Lower leg skin (tissue), 4 donors: Measurements from ENCODE around the gene RNASEH1. TPM values are rescaled to one million over a fixed set of nuclear protein-coding genes. Genes with fewer than 3 reads are reported as not detected.

Source experiments
- DNase-seq, 2 donors: peaks; one replicate each; pipeline ENCODE4 v3.0.0-alpha.2; 2019; ENCODE audit warnings: low spot score in 2 of 2
- H3K4me3 ChIP-seq: fragments of 200-600 bp; sonication (generic); 2 replicates; pipeline ENCODE4 v1.5.1; 2017; ENCODE audit warnings: mild to moderate bottlenecking, low read depth; ENCODE audit not compliant: poor library complexity, severe bottlenecking
- POLR2A ChIP-seq, 2 donors: fragments of 450-650 bp; IDR thresholded peaks; one replicate each; pipeline ENCODE4 v1.6.1; 2016 to 2017; ENCODE audit warnings: antibody characterized with exemption in 2 of 2, mild to moderate bottlenecking in 1 of 2, moderate library complexity in 1 of 2
- WGBS, 2 donors: methylation state at CpG; one replicate each; pipeline ENCODE4 v1.1.5; 2018; 5-methylcytosine and 5-hydroxymethylcytosine counted together
- intact Hi-C: fragments of 100-400 bp; cut with DNase I; formaldehyde crosslinking; loops from one replicate; pipeline ENCODE4 v1.15.0; 2023; ENCODE audit warnings: low total_unique reads
- total RNA-seq, 4 donors: library from RNA; depleted of rRNA; stranded (reverse); fragments of >200 nt; gene quantifications; one replicate each; pipeline ENCODE4 v1.1.0, GENCODE V29; 2016
- TF ChIP-seq, protein P1 (sequence below), 3 donors: fragments of 450-650 bp; IDR thresholded peaks; one replicate each; pipeline ENCODE4 v1.5.1; 2016; ENCODE audit warnings: antibody characterized with exemption in 3 of 3, mild to moderate bottlenecking in 3 of 3, moderate library complexity in 2 of 3

The RNASEH1 gene
- total RNA-seq, 4 donors from 2014 or later, result 10.7 to 17.1 (median 14.4) TPM

DNA sequence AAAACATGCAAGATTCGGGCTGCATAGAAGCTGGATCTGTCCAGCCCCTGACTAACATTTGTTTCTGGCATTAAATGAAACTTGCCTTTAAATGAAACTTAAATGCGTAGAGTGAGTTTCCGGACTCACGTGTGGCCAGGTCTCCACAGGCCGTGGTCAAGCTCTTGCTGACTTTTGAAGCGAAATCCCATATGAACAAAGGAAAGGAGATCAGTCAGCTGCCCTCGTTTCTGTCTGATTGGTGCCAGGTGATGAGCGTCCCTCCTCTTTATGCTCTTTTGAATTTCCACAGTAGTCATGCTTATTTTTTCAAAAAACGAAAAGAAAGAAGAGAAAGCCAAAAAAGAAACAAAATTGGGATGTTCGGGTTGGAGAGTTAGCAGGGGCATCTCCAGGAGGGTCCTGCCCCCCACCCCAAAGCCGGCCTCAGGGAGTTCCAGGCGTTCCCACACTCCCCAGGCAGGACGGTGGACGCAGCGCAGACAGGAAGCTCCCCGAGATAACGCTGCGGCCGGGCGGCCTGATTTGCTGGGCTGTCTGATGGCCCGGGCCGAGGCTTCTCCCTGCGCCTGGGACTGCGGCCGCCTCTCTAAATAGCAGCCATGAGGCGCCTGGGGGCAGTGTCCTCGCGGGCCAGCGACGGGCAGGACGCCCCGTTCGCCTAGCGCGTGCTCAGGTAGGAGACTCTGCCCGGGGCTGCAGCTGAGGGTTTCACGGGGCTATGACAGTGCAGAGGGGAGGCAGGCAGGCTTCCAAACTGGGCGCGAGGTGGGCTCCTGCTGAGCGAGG is 36.6 kb upstream of the RNASEH1 start, which contains the start of gene COLEC11:
Gene COLEC11 (plus strand): TSS at position 620 of the 789 bp plus-strand sequence. CDS start 9,229 bp downstream, outside the sequence.
- DNase-seq, result peak in 1 of 2 donors; percentile 84
- WGBS, 2 donors, result 42 to 43% methylated on average over 40 of the region's 40 CpGs
- intact Hi-C loops, result no loop called here
- H3K4me3 ChIP-seq, result no peak within 1 kb of the TSS
- TF ChIP-seq POLR2A (IDR thresholded peaks at IDR 0.05), result no peak
- TF ChIP-seq, protein P1, sequence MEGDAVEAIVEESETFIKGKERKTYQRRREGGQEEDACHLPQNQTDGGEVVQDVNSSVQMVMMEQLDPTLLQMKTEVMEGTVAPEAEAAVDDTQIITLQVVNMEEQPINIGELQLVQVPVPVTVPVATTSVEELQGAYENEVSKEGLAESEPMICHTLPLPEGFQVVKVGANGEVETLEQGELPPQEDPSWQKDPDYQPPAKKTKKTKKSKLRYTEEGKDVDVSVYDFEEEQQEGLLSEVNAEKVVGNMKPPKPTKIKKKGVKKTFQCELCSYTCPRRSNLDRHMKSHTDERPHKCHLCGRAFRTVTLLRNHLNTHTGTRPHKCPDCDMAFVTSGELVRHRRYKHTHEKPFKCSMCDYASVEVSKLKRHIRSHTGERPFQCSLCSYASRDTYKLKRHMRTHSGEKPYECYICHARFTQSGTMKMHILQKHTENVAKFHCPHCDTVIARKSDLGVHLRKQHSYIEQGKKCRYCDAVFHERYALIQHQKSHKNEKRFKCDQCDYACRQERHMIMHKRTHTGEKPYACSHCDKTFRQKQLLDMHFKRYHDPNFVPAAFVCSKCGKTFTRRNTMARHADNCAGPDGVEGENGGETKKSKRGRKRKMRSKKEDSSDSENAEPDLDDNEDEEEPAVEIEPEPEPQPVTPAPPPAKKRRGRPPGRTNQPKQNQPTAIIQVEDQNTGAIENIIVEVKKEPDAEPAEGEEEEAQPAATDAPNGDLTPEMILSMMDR (IDR thresholded peaks at IDR 0.05), result no peak

DNA sequence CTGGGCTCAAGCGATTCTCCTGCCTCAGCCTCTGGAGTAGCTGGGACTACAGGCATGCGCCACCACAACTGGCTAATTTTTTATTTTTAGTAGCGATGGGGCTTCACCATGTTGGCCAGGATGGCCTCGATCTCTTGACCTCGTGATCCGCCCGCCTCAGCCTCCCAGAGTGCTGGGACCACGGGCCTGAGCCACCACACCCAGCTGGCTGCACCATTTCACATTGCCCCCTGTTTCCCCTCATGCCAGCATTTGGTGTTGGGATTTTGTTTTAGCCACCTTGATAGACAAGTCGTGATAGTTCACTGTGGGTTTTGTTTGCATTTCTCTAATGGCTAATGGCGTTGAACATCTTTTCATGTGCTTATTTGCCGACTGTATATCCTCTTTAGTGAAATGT is 31.0 kb upstream of the RNASEH1 start:
- intact Hi-C loops, result no loop called here
- 92 to 93% methylated on average over 11 of the region's 11 CpGs for WGBS, 2 donors
- H3K4me3 ChIP-seq, result no peak overlapping the region
- peak in 1 of 2 donors; percentile 69 for DNase-seq
- TF ChIP-seq, protein P1 (IDR thresholded peaks at IDR 0.05), result no peak
- TF ChIP-seq POLR2A (IDR thresholded peaks at IDR 0.05), result no peak

DNA sequence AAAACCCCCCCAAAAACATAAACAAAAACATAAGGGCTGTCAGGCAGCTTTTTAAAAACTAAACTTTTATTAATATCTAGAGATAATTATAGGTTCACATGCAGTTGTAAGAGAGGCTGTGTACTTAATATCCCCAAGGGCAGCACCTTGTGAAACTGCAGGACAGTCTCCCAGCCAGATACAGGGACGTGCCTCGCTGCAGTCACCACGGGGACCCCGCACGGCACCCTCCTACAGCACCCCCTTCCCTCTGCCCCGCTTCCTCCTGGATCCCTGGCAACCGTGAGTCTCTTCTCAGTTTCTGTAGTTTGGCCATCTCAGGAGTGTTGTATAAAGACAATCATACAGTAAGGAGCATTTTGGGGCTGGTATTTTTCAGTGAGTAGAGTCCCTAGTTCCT is 30.0 kb upstream of the RNASEH1 start:
- no peak for DNase-seq
- TF ChIP-seq POLR2A (IDR thresholded peaks at IDR 0.05), result no peak
- TF ChIP-seq, protein P1 (IDR thresholded peaks at IDR 0.05), result no peak
- intact Hi-C loops, result no loop called here
- H3K4me3 ChIP-seq, result no peak overlapping the region
- 88 to 90% methylated on average over 7 of the region's 7 CpGs for WGBS, 2 donors

DNA sequence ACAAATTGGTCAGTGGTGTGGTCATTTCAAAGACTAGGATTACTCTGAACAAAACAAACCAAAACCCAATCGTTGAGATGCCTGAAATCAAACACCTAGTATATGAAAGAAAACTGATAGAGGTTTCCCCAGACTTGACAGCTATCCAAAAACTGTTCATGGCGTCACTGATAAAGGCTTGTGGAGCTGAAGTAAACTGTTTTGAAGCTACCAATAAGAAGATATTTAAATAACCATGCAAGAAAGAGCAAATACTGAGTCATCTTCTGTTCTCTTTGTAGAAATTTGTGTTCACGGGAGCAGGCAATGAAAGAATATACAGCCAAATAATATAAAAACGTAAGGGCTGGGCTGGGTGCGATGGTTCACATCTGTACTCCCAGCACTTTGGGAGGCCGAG is 29.3 kb upstream of the RNASEH1 start:
- DNase-seq, result peak in 1 of 2 donors; percentile 62
- 92% methylated on average over 6 of the region's 6 CpGs for WGBS, 2 donors
- intact Hi-C loops, result no loop called here
- no peak overlapping the region for H3K4me3 ChIP-seq
- TF ChIP-seq, protein P1 (IDR thresholded peaks at IDR 0.05), result no peak
- TF ChIP-seq POLR2A (IDR thresholded peaks at IDR 0.05), result no peak

DNA sequence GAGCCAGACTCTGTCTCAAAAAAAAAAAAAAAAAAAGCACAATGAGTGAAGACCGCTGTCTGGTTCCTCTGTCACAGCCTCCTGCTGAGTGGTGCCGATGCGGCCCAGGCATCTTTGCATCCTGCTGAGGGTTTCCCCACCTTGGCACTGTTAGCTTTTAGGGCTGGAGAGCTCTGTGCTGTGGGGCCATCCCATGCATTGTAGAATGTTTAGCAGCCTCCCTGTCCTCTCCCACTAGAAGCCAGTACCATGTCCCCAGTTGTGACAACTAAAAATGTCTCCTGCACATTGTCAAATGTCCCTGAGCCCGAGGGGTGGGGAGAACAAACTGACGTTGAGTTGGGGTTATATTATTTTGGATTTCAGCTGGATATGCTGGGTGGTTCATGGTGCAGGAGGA is 28.9 kb upstream of the RNASEH1 start:
- TF ChIP-seq, protein P1 (IDR thresholded peaks at IDR 0.05), result no peak
- TF ChIP-seq POLR2A (IDR thresholded peaks at IDR 0.05), result no peak
- WGBS, 2 donors, result 89 to 92% methylated on average over 5 of the region's 5 CpGs
- intact Hi-C loops, result no loop called here
- H3K4me3 ChIP-seq, result no peak overlapping the region
- DNase-seq, result peak in 1 of 2 donors; percentile 56
